HUES48 (cell line): ENCODE measurements around the gene NDUFS3.

Source experiments
- H3K27ac ChIP-seq: one replicate; pipeline ENCODE4 v1.7.0; 2013; ENCODE audit warnings: low read depth, low read length, inconsistent platforms
- H3K27me3 ChIP-seq: 2 replicates; pipeline ENCODE4 v1.6.1; 2013; ENCODE audit warnings: mild to moderate bottlenecking, low read length; ENCODE audit not compliant: control insufficient read depth, insufficient read depth
- H3K36me3 ChIP-seq: 2 replicates; pipeline ENCODE4 v1.6.1; 2013; ENCODE audit warnings: low read length; ENCODE audit not compliant: control insufficient read depth, insufficient read depth
- H3K4me1 ChIP-seq: 2 replicates; pipeline ENCODE4 v1.6.1; 2013; ENCODE audit warnings: mild to moderate bottlenecking, low read length; ENCODE audit not compliant: control insufficient read depth, insufficient read depth
- H3K4me3 ChIP-seq: 2 replicates; pipeline ENCODE4 v1.5.1; 2013; ENCODE audit warnings: mild to moderate bottlenecking, low read depth, low read length
- H3K9ac ChIP-seq: 2 replicates; pipeline ENCODE4 v1.6.1; 2013; ENCODE audit warnings: mild to moderate bottlenecking, low read depth, low read length, moderate library complexity
- H3K9me3 ChIP-seq: 2 replicates; pipeline ENCODE4 v1.6.1; 2013; ENCODE audit warnings: low read length; ENCODE audit not compliant: control insufficient read depth, insufficient read depth

The NDUFS3 gene

DNA sequence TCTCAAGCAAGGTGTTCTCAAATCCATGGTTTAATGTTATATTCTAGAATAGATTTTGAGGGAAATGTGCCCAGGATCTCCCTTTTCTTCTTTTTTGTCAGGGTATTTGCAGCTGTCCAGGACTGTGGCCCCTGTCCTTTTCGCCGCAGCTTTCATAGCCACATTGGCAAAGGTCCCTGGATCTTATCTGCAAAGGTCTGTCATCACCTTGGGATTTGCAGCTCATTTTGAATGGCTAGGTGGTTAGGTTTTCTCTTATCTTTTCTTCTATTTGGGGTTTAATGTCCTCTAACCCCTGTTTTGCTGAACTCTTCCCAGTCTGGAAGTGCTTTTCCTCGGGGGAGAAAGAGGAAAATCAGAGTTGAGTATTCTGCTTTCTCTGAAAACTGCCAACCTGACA lies 27.0 kb downstream of the NDUFS3 start:
- no peak overlapping the region for H3K9ac ChIP-seq
- H3K27ac ChIP-seq: no peak overlapping the region
- H3K27me3 ChIP-seq: no peaks in the 10 kb centered on the region
- H3K36me3 ChIP-seq: no peaks in the 10 kb centered on the region
- H3K4me1 ChIP-seq: no peaks in the 10 kb centered on the region
- no peak overlapping the region for H3K4me3 ChIP-seq
- H3K9me3 ChIP-seq: no peaks in the 10 kb centered on the region

GRCh38 chr11:47606731-47607130 lies 27.9 kb downstream of the NDUFS3 start:
- no peak overlapping the region for H3K27ac ChIP-seq
- no peaks in the 10 kb centered on the region for H3K4me1 ChIP-seq
- no peak overlapping the region for H3K9ac ChIP-seq
- no peaks in the 10 kb centered on the region for H3K27me3 ChIP-seq
- no peaks in the 10 kb centered on the region for H3K9me3 ChIP-seq
- H3K4me3 ChIP-seq: no peak overlapping the region
- no peaks in the 10 kb centered on the region; the same call in 1 of the 2 replicates for H3K36me3 ChIP-seq

GRCh38 chr11:47607380-47607779 lies 28.5 kb downstream of the NDUFS3 start:
- Histone ChIP-seq H3K4me1 (no peaks in the 10 kb centered on the region), H3K4me3 (no peak overlapping the region), H3K9me3 (no peaks in the 10 kb centered on the region), H3K27me3 (no peaks in the 10 kb centered on the region), H3K9ac (no peak overlapping the region), H3K36me3 (no peaks in the 10 kb centered on the region; the same call in 1 of the 2 replicates), H3K27ac (no peak overlapping the region)

- Histone ChIP-seq H3K4me3 (no peak overlapping the region), H3K9ac (no peak overlapping the region), H3K4me1 (no peaks in the 10 kb centered on the region), H3K27me3 (no peaks in the 10 kb centered on the region), H3K9me3 (no peaks in the 10 kb centered on the region), H3K27ac (no peak overlapping the region), H3K36me3 (no peaks in the 10 kb centered on the region; the same call in 1 of the 2 replicates)
Measured at GRCh38 chr11:47609675-47610074, 30.8 kb downstream of the NDUFS3 start.

- Histone ChIP-seq H3K36me3 (no peaks in the 10 kb centered on the region; the same call in 1 of the 2 replicates), H3K27ac (no peak overlapping the region), H3K4me3 (no peak overlapping the region), H3K27me3 (no peaks in the 10 kb centered on the region), H3K9me3 (no peaks in the 10 kb centered on the region), H3K4me1 (no peaks in the 10 kb centered on the region), H3K9ac (no peak overlapping the region)
Measured at GRCh38 chr11:47611348-47611794, 32.5 kb downstream of the NDUFS3 start.

GRCh38 chr11:47615249-47615648 lies 36.4 kb downstream of the NDUFS3 start:
- Histone ChIP-seq H3K4me1 (no peaks in the 10 kb centered on the region), H3K9me3 (no peaks in the 10 kb centered on the region), H3K27ac (no peak overlapping the region), H3K36me3 (peaks cover 24% of the 10 kb centered on the region), H3K9ac (no peak overlapping the region), H3K27me3 (no peaks in the 10 kb centered on the region), H3K4me3 (no peak overlapping the region)

- Histone ChIP-seq H3K9me3 (no peaks in the 10 kb centered on the region), H3K4me3 (no peak overlapping the region), H3K36me3 (peaks cover 40% of the 10 kb centered on the region), H3K27ac (no peak overlapping the region), H3K4me1 (no peaks in the 10 kb centered on the region), H3K27me3 (no peaks in the 10 kb centered on the region), H3K9ac (no peak overlapping the region)
Measured at GRCh38 chr11:47616726-47617416, 38.0 kb downstream of the NDUFS3 start.

DNA sequence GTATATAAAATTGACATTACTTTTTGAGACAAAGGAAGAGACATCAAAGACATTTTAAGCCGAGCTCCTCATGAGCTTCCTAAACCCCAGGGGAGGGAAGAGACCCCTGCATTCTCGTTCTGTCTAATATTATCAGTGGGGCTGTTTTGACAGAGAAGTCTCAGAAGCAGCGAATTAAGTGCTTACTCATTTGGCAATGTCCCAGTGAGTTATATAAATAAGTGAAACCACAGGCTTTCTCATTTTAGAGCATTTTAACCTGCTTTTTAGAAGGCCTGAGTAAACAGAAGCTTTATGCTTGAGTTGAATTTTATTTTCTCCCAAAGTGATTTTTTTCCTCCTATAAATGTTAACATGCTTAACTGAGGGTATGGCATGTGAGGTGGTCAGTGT lies 38.5 kb downstream of the NDUFS3 start:
- no peak overlapping the region for H3K4me3 ChIP-seq

GRCh38 chr11:47620836-47621378 lies 42.0 kb downstream of the NDUFS3 start:
- Histone ChIP-seq H3K4me3 (no peak overlapping the region), H3K4me1 (no peaks in the 10 kb centered on the region), H3K9me3 (no peaks in the 10 kb centered on the region), H3K27me3 (no peaks in the 10 kb centered on the region), H3K27ac (no peak overlapping the region), H3K36me3 (peaks cover 79% of the 10 kb centered on the region), H3K9ac (no peak overlapping the region)

More for the DNA sequence above, 38.5 kb downstream of the NDUFS3 start:
- no peaks in the 10 kb centered on the region for H3K4me1 ChIP-seq
- no peaks in the 10 kb centered on the region for H3K9me3 ChIP-seq
- no peak overlapping the region for H3K9ac ChIP-seq
- no peaks in the 10 kb centered on the region for H3K27me3 ChIP-seq
- no peak overlapping the region for H3K27ac ChIP-seq
- peaks cover 45% of the 10 kb centered on the region for H3K36me3 ChIP-seq

GRCh38 chr11:47626234-47626633 lies 47.4 kb downstream of the NDUFS3 start:
- Histone ChIP-seq H3K9me3 (no peaks in the 10 kb centered on the region), H3K36me3 (peaks cover 95% of the 10 kb centered on the region), H3K27ac (no peak overlapping the region), H3K9ac (no peak overlapping the region), H3K27me3 (no peaks in the 10 kb centered on the region), H3K4me1 (no peaks in the 10 kb centered on the region), H3K4me3 (no peak overlapping the region)

DNA sequence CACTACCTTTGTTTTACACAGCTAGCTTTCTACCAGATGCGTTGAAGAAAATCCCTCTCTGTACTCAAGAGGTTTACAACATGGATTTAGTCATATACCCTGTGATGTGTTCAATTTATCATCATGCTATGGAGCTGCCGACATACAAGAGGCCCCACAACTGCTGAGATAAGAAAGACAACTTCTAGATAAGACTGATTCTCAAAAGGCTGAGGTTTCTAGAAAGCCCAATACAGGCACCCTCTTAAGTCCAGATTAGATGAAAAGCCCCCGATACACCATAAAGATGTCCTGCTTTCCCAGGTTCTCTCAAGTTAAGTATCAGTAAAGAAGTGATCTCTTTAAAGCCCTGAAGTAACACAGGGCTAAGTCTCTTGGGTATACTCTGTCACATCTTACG lies 49.2 kb downstream of the NDUFS3 start:
- Histone ChIP-seq H3K4me1 (no peaks in the 10 kb centered on the region), H3K4me3 (no peak overlapping the region), H3K36me3 (peaks cover 88% of the 10 kb centered on the region), H3K9me3 (no peaks in the 10 kb centered on the region), H3K9ac (no peak overlapping the region), H3K27me3 (no peaks in the 10 kb centered on the region), H3K27ac (no peak overlapping the region)
